MM.1S (cell line): ENCODE results near the gene CIDEC.

Experiments used
- DNase-seq: peaks from one replicate; pipeline ENCODE4 v3.0.0-alpha.2; 2015
- H2AFZ ChIP-seq: fragments of 300-600 bp; sonication (generic); 2 replicates; pipeline ENCODE4 v1.6.0; 2016; ENCODE audit warnings: antibody characterized with exemption, low read length
- H3F3A ChIP-seq: fragments of 300-600 bp; sonication (generic); 2 replicates; pipeline ENCODE4 v1.6.1; 2016; ENCODE audit warnings: mild to moderate bottlenecking, antibody characterized with exemption, low read length, moderate library complexity, mixed read lengths; ENCODE audit not compliant: insufficient read depth
- H3K27ac ChIP-seq: fragments of 300-600 bp; sonication (generic); 2 replicates; pipeline ENCODE4 v1.5.1; 2016; ENCODE audit warnings: mild to moderate bottlenecking, low read length
- H3K27me3 ChIP-seq: fragments of 300-600 bp; sonication (generic); replicated peaks from 2 replicates; pipeline ENCODE4 v1.6.0; 2016; ENCODE audit warnings: low read length; ENCODE audit not compliant: insufficient read depth
- H3K36me3 ChIP-seq: fragments of 300-600 bp; sonication (generic); replicated peaks from 2 replicates; pipeline ENCODE4 v1.6.1; 2016; ENCODE audit warnings: mild to moderate bottlenecking, low read length, mixed read lengths; ENCODE audit not compliant: insufficient read depth
- H3K4me1 ChIP-seq: fragments of 300-600 bp; sonication (generic); 2 replicates; pipeline ENCODE4 v1.6.1; 2016; ENCODE audit warnings: low read length, mixed read lengths
- H3K4me2 ChIP-seq: fragments of 300-600 bp; sonication (generic); 2 replicates; pipeline ENCODE4 v1.6.0; 2016; ENCODE audit warnings: low read depth, low read length
- H3K4me3 ChIP-seq: fragments of 300-600 bp; sonication (generic); 2 replicates; pipeline ENCODE4 v1.5.1; 2016; ENCODE audit warnings: low read length, mixed read lengths
- H3K79me2 ChIP-seq: fragments of 300-600 bp; sonication (generic); 2 replicates; pipeline ENCODE4 v1.6.1; 2016; ENCODE audit warnings: mixed run types, low read length, mixed read lengths
- H3K9ac ChIP-seq: fragments of 300-600 bp; sonication (generic); 2 replicates; pipeline ENCODE4 v1.6.1; 2016; ENCODE audit warnings: low read length, mixed read lengths
- H3K9me2 ChIP-seq: fragments of 300-600 bp; sonication (generic); replicated peaks from 2 replicates; pipeline ENCODE4 v1.6.1; 2016; ENCODE audit warnings: mild to moderate bottlenecking, low read length, mixed read lengths; ENCODE audit not compliant: insufficient read depth
- H3K9me3 ChIP-seq: fragments of 300-600 bp; sonication (generic); replicated peaks from 2 replicates; pipeline ENCODE4 v1.6.1; 2016; ENCODE audit warnings: mild to moderate bottlenecking, low read length, mixed read lengths; ENCODE audit not compliant: insufficient read depth
- H4K20me1 ChIP-seq: fragments of 300-600 bp; sonication (generic); 2 replicates; pipeline ENCODE4 v1.6.1; 2016; ENCODE audit warnings: mild to moderate bottlenecking, low read length, moderate library complexity, mixed read lengths; ENCODE audit not compliant: insufficient read depth
- CTCF ChIP-seq: fragments of 300-600 bp; sonication (generic); IDR thresholded peaks from 2 replicates; pipeline ENCODE4 v1.5.1; 2016; ENCODE audit warnings: antibody characterized with exemption, low read length, mixed read lengths
- EZH2 ChIP-seq: fragments of 300-600 bp; sonication (generic); optimal IDR thresholded peaks from 2 replicates; pipeline ENCODE3; 2017; ENCODE audit warnings: low read depth, mild to moderate bottlenecking, antibody characterized with exemption, low read length, mixed read lengths
- EZH2phosphoT487 ChIP-seq: fragments of 300-600 bp; sonication (generic); IDR thresholded peaks from 2 replicates; pipeline ENCODE4 v1.6.1; 2018; ENCODE audit warnings: antibody characterized with exemption, low read length

CIDEC gene

GRCh38 chr3:9884555-9885165 lies 4.6 kb upstream of the CIDEC start:
- no peaks in the 10 kb centered on the region; the same call in 1 of the 2 replicates for H3K27me3 ChIP-seq
- no peak overlapping the region for H3K4me3 ChIP-seq
- H3K9me3 ChIP-seq = no peaks in the 10 kb centered on the region
- H4K20me1 ChIP-seq = no peaks in the 10 kb centered on the region
- no peak for DNase-seq
- H3K4me2 ChIP-seq = no peak overlapping the region
- H3K27ac ChIP-seq = no peak overlapping the region
- no peaks in the 10 kb centered on the region for H3K36me3 ChIP-seq
- H3K9me2 ChIP-seq = no peaks in the 10 kb centered on the region
- no peak overlapping the region for H3K9ac ChIP-seq
- TF ChIP-seq EZH2phosphoT487 (no peak), CTCF (no peak), EZH2 (no peak)
- no peaks in the 10 kb centered on the region for H3K79me2 ChIP-seq
- H2AFZ ChIP-seq = no peak overlapping the region
- no peaks in the 10 kb centered on the region for H3K4me1 ChIP-seq
- H3F3A ChIP-seq = no peaks in the 10 kb centered on the region

- Histone ChIP-seq H3K4me2 (no peak overlapping the region), H3K79me2 (no peaks in the 10 kb centered on the region), H3K4me3 (no peak overlapping the region), H3K9me3 (no peaks in the 10 kb centered on the region), H2AFZ (no peak overlapping the region), H3K9ac (no peak overlapping the region), H3F3A (no peaks in the 10 kb centered on the region), H3K27me3 (no peaks in the 10 kb centered on the region; the same call in 1 of the 2 replicates), H3K9me2 (no peaks in the 10 kb centered on the region), H4K20me1 (no peaks in the 10 kb centered on the region), H3K36me3 (no peaks in the 10 kb centered on the region), H3K27ac (no peak overlapping the region), H3K4me1 (no peaks in the 10 kb centered on the region)
- DNase-seq = no peak
- TF ChIP-seq CTCF (no peak), EZH2phosphoT487 (no peak), EZH2 (no peak)
Observed at GRCh38 chr3:9883706-9884554, 3.9 kb upstream of the CIDEC start.

- Histone ChIP-seq H3K9ac (no peak overlapping the region), H4K20me1 (no peaks in the 10 kb centered on the region), H2AFZ (no peak overlapping the region), H3K4me1 (no peaks in the 10 kb centered on the region), H3K27ac (no peak overlapping the region), H3K36me3 (no peaks in the 10 kb centered on the region), H3K4me3 (no peak overlapping the region), H3K9me3 (no peaks in the 10 kb centered on the region), H3K27me3 (no peaks in the 10 kb centered on the region), H3F3A (no peaks in the 10 kb centered on the region), H3K79me2 (no peaks in the 10 kb centered on the region), H3K4me2 (no peak overlapping the region), H3K9me2 (no peaks in the 10 kb centered on the region)
- DNase-seq = no peak
- TF ChIP-seq EZH2phosphoT487 (no peak), EZH2 (no peak), CTCF (no peak)
Observed at GRCh38 chr3:9881441-9881840, 1.4 kb upstream of the CIDEC start.
